ENCODE measurements around the gene IFNA4. TPM values are rescaled to one million over a fixed set of nuclear protein-coding genes. Genes with fewer than 3 reads are reported as not detected.
"Not testable (repeated sequence)": the region's sequence is repeated elsewhere in the genome, so short reads cannot be mapped to it uniquely, and the experiment has no call there.

Gene IFNA4
- total RNA-seq (2014; rRNA removed; shearing (Covaris generic)) (not detected in 2 replicates), total RNA-seq (2022) (not detected in 2 replicates), Bru-seq, nascent RNA (not detected), BruChase-seq, experiment 1, labeled RNA remaining after a 6-hour chase (not detected), BruChase-seq, experiment 2, labeled RNA remaining after a 2-hour chase (not detected)
- long read RNA-seq: 0 reads

GRCh38 chr9:21187487-21187886, at the start of gene IFNA4:
TSS of gene IFNA4 (minus strand) at chr9:21187587. CDS start at chr9:21187531, 56 bp downstream.
- H3K27ac ChIP-seq (ENCODE audit: low read depth, low read length, poor library complexity, severe bottlenecking); BruUV-seq (replicated peaks); DNase-seq (ENCODE audit: low spot score); H3K9me2 ChIP-seq (ENCODE audit: insufficient read depth, low read length); POLR2A ChIA-PET; H3K79me2 ChIP-seq (ENCODE audit: insufficient read depth, low read depth, low read length); CTCF ChIA-PET (ENCODE audit: unreplicated experiment); H4K20me1 ChIP-seq (ENCODE audit: insufficient read depth, low read length); H3K4me3 ChIP-seq (ENCODE audit: low read depth, low read length, poor library complexity, severe bottlenecking); intact Hi-C loops (cut with micrococcal nuclease; ENCODE audit: unreplicated experiment); H2AFZ ChIP-seq (ENCODE audit: low read length); H3K9me3 ChIP-seq (ENCODE audit: low read length); H3K36me3 ChIP-seq (ENCODE audit: insufficient read depth, low read length); H3K4me2 ChIP-seq (ENCODE audit: low read length); H3K4me1 ChIP-seq (ENCODE audit: insufficient read depth, low read length, poor library complexity, severe bottlenecking): not testable (repeated sequence)

DNA sequence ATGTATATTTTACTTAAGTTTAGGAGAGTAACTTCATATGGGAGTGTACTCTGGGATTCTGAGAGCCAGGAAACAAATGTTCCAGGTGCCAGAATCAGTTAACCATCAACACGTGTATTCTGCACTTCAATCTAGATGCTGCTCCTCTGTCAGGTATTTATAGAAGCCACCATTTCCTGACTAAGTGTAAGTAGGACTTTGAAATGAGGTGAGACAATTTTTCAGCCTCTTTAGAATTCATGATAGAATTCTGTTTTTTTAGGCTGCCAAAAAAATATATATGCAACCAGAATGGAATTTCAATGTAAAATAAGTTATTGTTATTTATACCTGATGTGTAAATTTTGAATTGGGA, 49.0 kb upstream of the IFNA4 start:
- H3K36me3 ChIP-seq (ENCODE audit: insufficient read depth, low read length); H2AFZ ChIP-seq (ENCODE audit: low read length); H3K4me3 ChIP-seq (ENCODE audit: low read depth, low read length, poor library complexity, severe bottlenecking); POLR2A ChIA-PET; DNase-seq (ENCODE audit: low spot score); H4K20me1 ChIP-seq (ENCODE audit: insufficient read depth, low read length); H3K9me3 ChIP-seq (ENCODE audit: low read length); BruUV-seq (replicated peaks); H3K9me2 ChIP-seq (ENCODE audit: insufficient read depth, low read length); intact Hi-C loops (cut with micrococcal nuclease; ENCODE audit: unreplicated experiment); H3K27ac ChIP-seq (ENCODE audit: low read depth, low read length, poor library complexity, severe bottlenecking); H3K4me1 ChIP-seq (ENCODE audit: insufficient read depth, low read length, poor library complexity, severe bottlenecking); H3K79me2 ChIP-seq (ENCODE audit: insufficient read depth, low read depth, low read length); CTCF ChIA-PET (ENCODE audit: unreplicated experiment); H3K4me2 ChIP-seq (ENCODE audit: low read length): not testable (repeated sequence)

- H3K4me2 ChIP-seq (ENCODE audit: low read length); H3K4me3 ChIP-seq (ENCODE audit: low read depth, low read length, poor library complexity, severe bottlenecking); H3K36me3 ChIP-seq (ENCODE audit: insufficient read depth, low read length); H2AFZ ChIP-seq (ENCODE audit: low read length); H4K20me1 ChIP-seq (ENCODE audit: insufficient read depth, low read length); H3K79me2 ChIP-seq (ENCODE audit: insufficient read depth, low read depth, low read length); H3K9me2 ChIP-seq (ENCODE audit: insufficient read depth, low read length); POLR2A ChIA-PET; CTCF ChIA-PET (ENCODE audit: unreplicated experiment); BruUV-seq (replicated peaks); H3K4me1 ChIP-seq (ENCODE audit: insufficient read depth, low read length, poor library complexity, severe bottlenecking); H3K27ac ChIP-seq (ENCODE audit: low read depth, low read length, poor library complexity, severe bottlenecking); intact Hi-C loops (cut with micrococcal nuclease; ENCODE audit: unreplicated experiment); H3K9me3 ChIP-seq (ENCODE audit: low read length): not testable (repeated sequence)
- DNase-seq (ENCODE audit: low spot score): peak; percentile 55
- TF ChIP-seq, protein P1, sequence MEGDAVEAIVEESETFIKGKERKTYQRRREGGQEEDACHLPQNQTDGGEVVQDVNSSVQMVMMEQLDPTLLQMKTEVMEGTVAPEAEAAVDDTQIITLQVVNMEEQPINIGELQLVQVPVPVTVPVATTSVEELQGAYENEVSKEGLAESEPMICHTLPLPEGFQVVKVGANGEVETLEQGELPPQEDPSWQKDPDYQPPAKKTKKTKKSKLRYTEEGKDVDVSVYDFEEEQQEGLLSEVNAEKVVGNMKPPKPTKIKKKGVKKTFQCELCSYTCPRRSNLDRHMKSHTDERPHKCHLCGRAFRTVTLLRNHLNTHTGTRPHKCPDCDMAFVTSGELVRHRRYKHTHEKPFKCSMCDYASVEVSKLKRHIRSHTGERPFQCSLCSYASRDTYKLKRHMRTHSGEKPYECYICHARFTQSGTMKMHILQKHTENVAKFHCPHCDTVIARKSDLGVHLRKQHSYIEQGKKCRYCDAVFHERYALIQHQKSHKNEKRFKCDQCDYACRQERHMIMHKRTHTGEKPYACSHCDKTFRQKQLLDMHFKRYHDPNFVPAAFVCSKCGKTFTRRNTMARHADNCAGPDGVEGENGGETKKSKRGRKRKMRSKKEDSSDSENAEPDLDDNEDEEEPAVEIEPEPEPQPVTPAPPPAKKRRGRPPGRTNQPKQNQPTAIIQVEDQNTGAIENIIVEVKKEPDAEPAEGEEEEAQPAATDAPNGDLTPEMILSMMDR (conservative IDR thresholded peaks at IDR 0.05; ENCODE audit: low read length): peak; percentile 78
These were observed 48.3 kb upstream of the IFNA4 start for GRCh38 chr9:21235468-21236359.

Measured in OCI-LY7 (cell line).